ENCODE measurements around the gene SPSB4.

The SPSB4 gene

DNA sequence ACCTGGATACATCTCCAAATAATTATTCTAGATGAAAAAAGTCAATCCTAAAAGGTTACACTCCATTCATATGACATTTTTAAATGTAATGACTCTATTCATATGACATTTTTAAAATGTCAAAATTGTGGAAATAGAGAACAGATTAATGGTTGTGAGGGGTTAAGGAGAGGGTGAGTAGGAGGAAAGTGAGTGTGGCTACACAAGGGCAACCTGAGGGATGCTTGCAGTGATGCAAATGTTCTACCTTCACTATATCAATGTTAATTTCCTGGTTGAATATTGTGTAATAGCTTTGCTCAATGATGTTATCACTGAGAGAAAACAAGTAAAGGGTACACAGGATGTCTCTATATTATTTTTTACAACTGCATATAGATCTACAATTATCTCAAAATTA, 125.6 kb downstream of the SPSB4 start:
- Histone ChIP-seq H2AFZ (ENCODE audit: low read depth, low read length, severe bottlenecking) (no peak overlapping the region), H3K9me3 (ENCODE audit: insufficient read depth, low read length) (no peaks in the 10 kb centered on the region)

DNA sequence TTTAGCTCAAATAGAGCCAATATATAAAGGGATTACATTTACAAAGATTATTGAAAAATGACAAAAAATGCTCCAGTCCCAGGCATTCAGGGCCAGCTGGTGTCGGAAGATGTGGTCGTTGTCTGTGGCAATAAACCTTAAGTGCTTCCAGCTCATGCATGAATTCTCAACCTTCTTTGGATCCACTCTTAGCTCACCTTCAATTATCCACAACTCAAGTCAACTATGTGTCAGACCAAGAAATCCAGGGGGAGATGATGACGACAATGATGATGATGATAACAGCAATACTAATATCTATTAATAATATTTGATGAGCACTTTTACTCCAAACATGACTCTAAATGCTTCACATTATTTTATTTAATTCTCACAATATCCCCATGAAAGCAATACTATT, 126.9 kb downstream of the SPSB4 start:
- H3K9me2 ChIP-seq (replicated peaks; ENCODE audit: insufficient read depth, low read length) = no peaks in the 10 kb centered on the region
- H3K36me3 ChIP-seq (ENCODE audit: low read length) = no peaks in the 10 kb centered on the region
- H4K20me1 ChIP-seq (ENCODE audit: low read depth, low read length) = no peaks in the 10 kb centered on the region
- no peaks in the 10 kb centered on the region for H3K9me3 ChIP-seq (ENCODE audit: insufficient read depth, low read length)
- H3K79me2 ChIP-seq (ENCODE audit: insufficient read depth, low read length) = no peaks in the 10 kb centered on the region
- no peak overlapping the region for H3K4me3 ChIP-seq (ENCODE audit: insufficient read depth, low read length, poor library complexity, severe bottlenecking)
- H3K27ac ChIP-seq (ENCODE audit: low read depth, low read length) = no peak overlapping the region
- no peak overlapping the region for H3K9ac ChIP-seq (ENCODE audit: low read length)
- no peaks in the 10 kb centered on the region for H3F3A ChIP-seq (ENCODE audit: insufficient read depth)
- TF ChIP-seq, protein P1, sequence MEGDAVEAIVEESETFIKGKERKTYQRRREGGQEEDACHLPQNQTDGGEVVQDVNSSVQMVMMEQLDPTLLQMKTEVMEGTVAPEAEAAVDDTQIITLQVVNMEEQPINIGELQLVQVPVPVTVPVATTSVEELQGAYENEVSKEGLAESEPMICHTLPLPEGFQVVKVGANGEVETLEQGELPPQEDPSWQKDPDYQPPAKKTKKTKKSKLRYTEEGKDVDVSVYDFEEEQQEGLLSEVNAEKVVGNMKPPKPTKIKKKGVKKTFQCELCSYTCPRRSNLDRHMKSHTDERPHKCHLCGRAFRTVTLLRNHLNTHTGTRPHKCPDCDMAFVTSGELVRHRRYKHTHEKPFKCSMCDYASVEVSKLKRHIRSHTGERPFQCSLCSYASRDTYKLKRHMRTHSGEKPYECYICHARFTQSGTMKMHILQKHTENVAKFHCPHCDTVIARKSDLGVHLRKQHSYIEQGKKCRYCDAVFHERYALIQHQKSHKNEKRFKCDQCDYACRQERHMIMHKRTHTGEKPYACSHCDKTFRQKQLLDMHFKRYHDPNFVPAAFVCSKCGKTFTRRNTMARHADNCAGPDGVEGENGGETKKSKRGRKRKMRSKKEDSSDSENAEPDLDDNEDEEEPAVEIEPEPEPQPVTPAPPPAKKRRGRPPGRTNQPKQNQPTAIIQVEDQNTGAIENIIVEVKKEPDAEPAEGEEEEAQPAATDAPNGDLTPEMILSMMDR (IDR thresholded peaks at IDR 0.05; ENCODE audit: insufficient read depth, low read length, poor library complexity, severe bottlenecking) = no peak
- TF ChIP-seq EZH2phosphoT487 (conservative IDR thresholded peaks at IDR 0.05; ENCODE audit: low read length) = no peak
- no peak overlapping the region for H2AFZ ChIP-seq (ENCODE audit: low read depth, low read length, severe bottlenecking)
- no peak overlapping the region for H3K4me2 ChIP-seq (ENCODE audit: low read depth, low read length, poor library complexity, severe bottlenecking)
- no peaks in the 10 kb centered on the region for H3K27me3 ChIP-seq (ENCODE audit: low read length)

More for the DNA sequence above, 125.6 kb downstream of the SPSB4 start:
- Histone ChIP-seq H3K36me3 (ENCODE audit: low read length) (no peaks in the 10 kb centered on the region), H3K27ac (ENCODE audit: low read depth, low read length) (no peak overlapping the region), H4K20me1 (ENCODE audit: low read depth, low read length) (no peaks in the 10 kb centered on the region), H3K27me3 (ENCODE audit: low read length) (no peaks in the 10 kb centered on the region), H3K9me2 (replicated peaks; ENCODE audit: insufficient read depth, low read length) (no peaks in the 10 kb centered on the region), H3K79me2 (ENCODE audit: insufficient read depth, low read length) (no peaks in the 10 kb centered on the region), H3K4me2 (ENCODE audit: low read depth, low read length, poor library complexity, severe bottlenecking) (no peak overlapping the region), H3F3A (ENCODE audit: insufficient read depth) (no peaks in the 10 kb centered on the region), H3K4me3 (ENCODE audit: insufficient read depth, low read length, poor library complexity, severe bottlenecking) (no peak overlapping the region), H3K9ac (ENCODE audit: low read length) (no peak overlapping the region)
- TF ChIP-seq EZH2phosphoT487 (conservative IDR thresholded peaks at IDR 0.05; ENCODE audit: low read length) = no peak
- TF ChIP-seq, protein P1 (IDR thresholded peaks at IDR 0.05; ENCODE audit: insufficient read depth, low read length, poor library complexity, severe bottlenecking) = no peak

DNA sequence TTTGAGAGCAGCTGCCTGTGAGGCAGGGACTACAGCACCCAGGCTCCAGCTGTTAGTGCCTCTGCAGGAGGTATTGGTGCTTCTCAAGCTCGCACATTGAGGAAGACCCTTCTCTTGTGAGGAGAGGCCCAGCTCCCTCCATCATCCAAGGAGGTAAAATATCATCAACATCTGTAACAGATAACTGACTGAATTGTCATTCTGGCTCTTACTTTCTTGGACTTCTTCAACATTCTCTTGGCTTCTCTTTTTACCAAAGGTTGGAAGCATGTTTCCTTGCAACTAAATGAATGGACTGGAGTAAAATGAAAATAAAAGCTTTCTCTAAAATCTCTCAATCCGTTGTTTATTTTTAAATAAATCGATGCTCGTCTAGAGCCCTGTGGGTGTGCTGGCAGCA, 127.4 kb downstream of the SPSB4 start:
- Histone ChIP-seq H3F3A (ENCODE audit: insufficient read depth) (no peaks in the 10 kb centered on the region), H3K9me2 (replicated peaks; ENCODE audit: insufficient read depth, low read length) (no peaks in the 10 kb centered on the region), H2AFZ (ENCODE audit: low read depth, low read length, severe bottlenecking) (no peak overlapping the region), H3K4me2 (ENCODE audit: low read depth, low read length, poor library complexity, severe bottlenecking) (no peak overlapping the region), H4K20me1 (ENCODE audit: low read depth, low read length) (no peaks in the 10 kb centered on the region), H3K9me3 (ENCODE audit: insufficient read depth, low read length) (no peaks in the 10 kb centered on the region), H3K79me2 (ENCODE audit: insufficient read depth, low read length) (no peaks in the 10 kb centered on the region), H3K9ac (ENCODE audit: low read length) (no peak overlapping the region), H3K27ac (ENCODE audit: low read depth, low read length) (no peak overlapping the region), H3K36me3 (ENCODE audit: low read length) (no peaks in the 10 kb centered on the region), H3K4me3 (ENCODE audit: insufficient read depth, low read length, poor library complexity, severe bottlenecking) (no peak overlapping the region), H3K27me3 (ENCODE audit: low read length) (no peaks in the 10 kb centered on the region)
- TF ChIP-seq, protein P1 (IDR thresholded peaks at IDR 0.05; ENCODE audit: insufficient read depth, low read length, poor library complexity, severe bottlenecking) = no peak
- TF ChIP-seq EZH2phosphoT487 (conservative IDR thresholded peaks at IDR 0.05; ENCODE audit: low read length) = no peak
